NK-92 treated with Interleukin-12 subunit alpha and Interleukin-12 subunit beta, amount 100 ng/mL, for 24 hours (cell line): ENCODE results near the gene AMACR.
A peak's percentile ranks its signal among the peaks of the same experiment; 100 is the strongest.
"Not testable (repeated sequence)": the region's sequence is repeated elsewhere in the genome, so short reads cannot be mapped to it uniquely, and the experiment has no call there.

ENCODE experiments used
- DNase-seq: peaks from one replicate; lab custom pipeline; 2025; lab: John Stamatoyannopoulos, UW

The AMACR gene

GRCh38 chr5:34037726-34038125 lies 29.9 kb upstream of the AMACR start:
- no peak for DNase-seq

DNA sequence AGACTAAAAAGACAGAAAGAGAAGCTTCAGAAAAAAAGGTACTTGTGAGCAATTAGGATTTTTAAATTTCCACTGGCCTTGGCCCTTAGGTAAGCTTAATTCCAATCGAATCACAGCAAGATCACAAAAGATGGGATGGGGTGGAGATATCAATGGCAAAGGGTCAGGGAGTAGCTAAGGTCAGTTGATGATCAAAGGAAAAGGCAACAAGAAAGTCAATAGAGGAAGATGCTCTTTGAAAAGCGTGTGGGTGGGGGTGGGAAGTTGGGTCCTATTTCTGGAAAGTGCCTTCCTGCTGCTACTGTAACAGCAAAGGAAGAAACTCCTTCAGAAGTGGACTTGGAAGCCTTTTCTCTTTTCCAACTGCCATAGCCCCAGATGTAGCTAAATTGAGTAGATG lies 27.9 kb upstream of the AMACR start:
- no peak for DNase-seq

GRCh38 chr5:34034534-34035327 lies 26.9 kb upstream of the AMACR start:
- no peak for DNase-seq

GRCh38 chr5:34031966-34032365 lies 24.1 kb upstream of the AMACR start:
- DNase-seq = no peak

DNA sequence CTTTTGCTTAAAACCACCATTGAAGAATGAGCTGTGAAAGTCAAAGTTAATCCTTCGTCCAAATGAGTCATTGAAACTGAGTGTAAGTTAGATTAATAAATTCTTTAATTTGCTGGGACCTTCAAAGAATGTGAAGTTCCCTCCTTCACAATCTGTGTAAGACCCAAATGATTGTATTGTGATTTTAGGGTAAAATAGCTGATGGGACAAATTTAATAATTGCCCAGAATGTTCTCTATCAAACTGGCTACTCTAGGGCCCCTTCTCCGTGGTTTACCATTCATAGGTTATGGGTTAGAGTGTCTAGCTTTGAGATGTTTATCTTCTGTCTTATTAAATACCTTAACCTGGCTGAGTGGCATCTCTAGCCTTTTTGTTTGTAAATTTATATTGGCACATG lies 23.3 kb upstream of the AMACR start:
- DNase-seq = no peak

GRCh38 chr5:34030585-34030984 lies 22.7 kb upstream of the AMACR start:
- not testable (repeated sequence) for DNase-seq

GRCh38 chr5:34030048-34030447 lies 22.2 kb upstream of the AMACR start:
- no peak for DNase-seq

- no peak for DNase-seq
These were observed 20.5 kb upstream of the AMACR start for GRCh38 chr5:34028349-34028748.

DNA sequence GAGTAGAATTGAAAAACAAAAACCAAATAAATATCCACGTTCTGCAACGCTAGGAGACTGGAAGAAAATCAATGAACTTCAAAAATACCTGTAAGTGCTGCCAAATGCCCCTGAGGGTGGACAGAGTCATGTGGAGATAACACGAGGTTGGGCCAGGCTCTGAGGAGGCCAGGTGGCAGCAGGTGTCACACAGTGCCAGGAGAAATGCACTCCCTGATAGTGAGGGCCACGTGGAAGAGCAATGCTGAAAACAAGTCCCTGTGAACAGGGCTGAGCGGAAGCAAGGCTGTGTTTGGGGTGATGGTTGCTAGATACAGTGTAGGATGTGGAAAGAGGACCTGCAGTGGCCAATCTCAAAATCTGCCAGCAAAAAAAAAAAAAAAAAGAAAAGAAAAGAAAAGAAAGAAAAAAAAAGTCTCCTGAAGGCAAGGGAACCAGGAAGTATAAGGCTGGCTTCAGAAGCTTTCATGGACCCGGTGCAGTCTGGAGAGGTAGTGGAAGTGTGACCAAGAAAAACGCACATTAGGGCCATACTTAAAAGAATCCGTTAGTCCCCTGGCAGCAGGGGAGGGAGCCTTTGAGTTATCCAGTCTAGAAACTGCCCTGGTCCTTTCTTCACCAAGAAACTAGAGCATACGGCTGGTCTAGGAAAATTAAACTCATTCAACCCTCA lies 18.4 kb upstream of the AMACR start:
- no peak for DNase-seq

- DNase-seq = peak; percentile 13
These were observed 14.4 kb upstream of the AMACR start for GRCh38 chr5:34022121-34022705.

GRCh38 chr5:34021334-34021733 lies 13.5 kb upstream of the AMACR start:
- DNase-seq = no peak

- no peak for DNase-seq
These were observed 12.9 kb upstream of the AMACR start for GRCh38 chr5:34020726-34021125.

DNA sequence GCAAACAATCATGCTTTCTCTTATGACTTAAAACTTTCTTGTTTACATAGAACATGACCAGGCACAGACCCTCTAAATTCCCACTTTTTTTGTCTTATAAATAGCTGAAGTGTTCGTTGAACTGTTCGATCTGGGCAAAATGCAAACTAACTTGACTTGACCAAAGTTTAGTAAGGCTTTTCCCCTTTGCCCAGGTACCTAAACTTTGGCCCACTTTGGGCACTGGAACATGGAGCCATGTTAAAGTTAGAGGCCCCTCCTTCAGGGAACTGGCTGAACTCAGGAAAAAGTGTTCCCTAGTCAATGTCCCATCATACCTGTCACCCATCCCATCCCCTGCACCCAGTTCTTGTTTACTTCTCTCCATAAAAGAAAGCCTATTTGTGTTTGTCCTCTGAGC lies 9.4 kb upstream of the AMACR start:
- no peak for DNase-seq

DNA sequence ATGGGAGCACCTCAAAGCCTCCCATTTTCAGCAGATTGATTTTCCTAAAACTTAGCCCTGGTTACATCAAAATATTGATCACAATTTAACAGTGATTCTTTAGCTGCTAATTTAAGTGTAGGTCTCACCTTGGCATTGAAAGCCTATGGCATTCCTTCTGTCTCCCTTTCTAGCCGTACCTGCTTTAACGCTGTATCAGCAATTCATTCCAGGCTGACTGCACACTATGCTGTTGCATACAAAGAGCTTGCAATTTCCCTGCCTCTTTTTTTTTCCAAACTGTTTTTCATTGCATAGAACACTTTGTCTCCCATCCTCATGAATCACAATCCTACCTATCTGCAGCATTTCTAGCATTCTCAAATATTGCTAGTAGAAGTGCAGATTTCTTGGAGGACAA lies 8.9 kb upstream of the AMACR start:
- no peak for DNase-seq

GRCh38 chr5:34016222-34016621 lies 8.4 kb upstream of the AMACR start:
- DNase-seq = no peak

DNA sequence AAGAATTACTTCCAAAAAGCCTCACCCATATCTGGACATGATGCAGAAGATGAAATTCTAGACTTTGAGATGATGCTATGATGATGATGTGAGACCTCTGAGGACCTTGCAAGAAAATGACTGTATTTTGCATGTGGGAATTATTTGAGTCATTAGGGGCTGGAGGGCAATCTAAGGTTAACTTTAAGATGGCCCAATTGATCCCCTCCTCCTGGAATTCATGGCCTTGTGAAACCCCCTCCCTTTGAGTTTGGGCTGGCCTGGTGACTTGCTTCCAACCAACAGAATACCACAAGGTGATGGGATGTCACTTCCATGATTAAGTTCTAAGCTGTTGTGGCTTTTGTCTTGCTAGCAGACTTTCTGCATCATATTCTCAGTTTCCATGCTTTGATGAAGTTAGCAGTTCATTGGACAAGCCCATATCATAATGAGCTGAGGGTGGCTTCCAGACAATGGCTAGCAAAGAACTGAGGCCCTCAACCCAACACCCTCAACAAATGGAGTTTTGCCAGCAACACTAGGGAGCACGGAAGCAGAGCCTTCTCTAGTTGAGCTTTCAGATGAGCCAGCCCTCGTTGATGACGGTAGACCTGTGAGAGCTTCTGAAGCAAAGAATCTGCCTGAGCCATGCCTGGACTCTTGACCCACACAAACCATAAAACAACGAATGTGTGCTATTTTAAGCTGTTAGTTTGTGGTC lies 7.4 kb upstream of the AMACR start:
- no peak for DNase-seq

- DNase-seq = no peak
These were observed 6.8 kb upstream of the AMACR start for GRCh38 chr5:34014626-34015025.

- no peak for DNase-seq
These were observed 5.7 kb upstream of the AMACR start for GRCh38 chr5:34013547-34013946.

GRCh38 chr5:34012791-34013190 lies 4.9 kb upstream of the AMACR start:
- DNase-seq = no peak

- DNase-seq = no peak
These were observed 3.7 kb upstream of the AMACR start for GRCh38 chr5:34011536-34011935.

DNA sequence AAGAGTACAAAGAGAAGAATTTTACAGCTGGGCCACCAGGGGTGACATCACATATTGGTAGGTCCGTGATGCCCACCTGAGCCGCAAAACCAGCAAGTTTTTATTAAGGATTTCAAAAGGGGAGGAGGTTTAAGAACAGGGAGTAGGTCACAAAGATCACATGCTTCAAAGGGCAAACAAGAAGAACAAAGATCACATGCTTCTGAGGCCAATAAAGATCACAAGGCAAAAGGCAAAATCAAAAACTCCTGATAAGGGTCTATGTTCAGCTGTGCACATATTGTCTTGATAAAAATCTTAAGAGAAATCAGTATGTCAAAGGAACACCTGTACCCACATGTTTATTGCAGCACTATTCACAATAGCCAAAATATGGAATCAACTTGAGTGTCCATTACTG lies 2.3 kb upstream of the AMACR start:
- not testable (repeated sequence) for DNase-seq

- no peak for DNase-seq
These were observed 1.8 kb upstream of the AMACR start for GRCh38 chr5:34009610-34010009.

DNA sequence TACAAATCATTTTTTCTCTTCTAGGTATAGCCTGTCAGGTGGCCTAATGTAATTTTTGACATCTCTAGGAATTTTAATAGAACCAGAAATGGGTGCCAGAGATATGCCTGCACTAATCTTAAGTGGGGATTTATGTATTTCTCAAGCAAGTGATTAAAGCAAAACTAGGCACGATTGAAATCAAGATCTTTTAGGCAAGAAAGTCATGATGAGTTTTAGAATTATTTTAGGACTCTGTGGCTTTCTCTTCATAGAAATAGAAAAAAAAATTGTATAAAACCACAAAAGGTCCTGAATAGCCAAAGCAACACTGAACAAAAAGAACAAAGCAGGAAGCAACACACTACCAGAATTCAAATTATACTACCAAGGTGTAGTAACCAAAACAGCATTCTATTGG lies 952 bp upstream of the AMACR start:
- no peak for DNase-seq
